Measurements from ENCODE around the gene CORO1C. TPM values are rescaled to one million over a fixed set of nuclear protein-coding genes. Genes with fewer than 3 reads are reported as not detected.

The CORO1C gene
- total RNA-seq, 1 donor from 2014 or later: 380 TPM

DNA sequence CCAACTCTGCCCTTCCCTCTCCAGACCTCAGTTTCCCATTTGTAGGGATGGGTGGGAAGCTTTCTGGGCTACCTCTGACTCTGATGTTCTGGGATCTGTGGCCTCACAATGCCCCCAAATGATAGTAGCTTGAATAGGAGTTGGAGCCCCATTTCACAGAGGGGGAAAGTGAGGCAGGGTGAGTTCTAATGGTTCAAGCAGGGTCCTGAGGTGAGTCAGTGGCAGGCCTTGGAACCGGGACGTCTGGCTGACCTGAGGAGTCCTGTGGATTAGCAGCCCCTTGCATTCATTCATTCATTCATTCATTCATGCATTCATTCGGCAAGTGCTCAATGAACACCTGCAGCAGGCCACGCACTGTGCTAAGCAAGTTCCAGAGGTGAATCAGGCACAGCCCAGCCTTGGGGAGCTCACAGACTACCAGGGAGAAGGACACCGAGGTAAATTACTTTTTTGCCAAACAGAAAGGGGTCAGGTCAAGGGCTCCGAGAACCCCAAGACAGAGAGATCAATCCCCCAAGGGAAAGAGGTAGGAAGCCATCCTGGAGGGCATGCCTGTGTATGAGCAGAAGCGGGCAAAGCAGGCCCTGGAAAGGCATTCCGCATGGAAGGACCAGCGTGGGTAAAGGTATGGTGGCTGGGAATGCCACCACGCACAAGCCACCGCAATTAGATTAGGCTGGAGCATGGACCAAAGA lies 132.6 kb downstream of the CORO1C start:
- no peak overlapping the region for H3K27ac Mint-ChIP-seq (ENCODE audit: unreplicated experiment)

GRCh38 chr12:108597559-108598471 lies 133.5 kb downstream of the CORO1C start, which contains the start of gene TMEM119:
Gene TMEM119, minus strand, starts transcription at chr12:108598084. Its CDS starts 5,701 bp downstream, at chr12:108592383.
- peaks cover 4% of the 10 kb centered on the region for H3K27me3 Mint-ChIP-seq (ENCODE audit: unreplicated experiment)
- no peaks in the 10 kb centered on the region for H3K36me3 Mint-ChIP-seq (ENCODE audit: low read depth, unreplicated experiment)
- no peak for TF ChIP-seq CTCF (IDR thresholded peaks at IDR 0.05; ENCODE audit: unreplicated experiment)
- H3K9me3 Mint-ChIP-seq (ENCODE audit: unreplicated experiment): no peaks in the 10 kb centered on the region
- H3K27ac Mint-ChIP-seq (ENCODE audit: unreplicated experiment): no peak within 1 kb of the TSS
- no peak within 1 kb of the TSS for H3K4me3 Mint-ChIP-seq (ENCODE audit: unreplicated experiment)
- H3K4me1 Mint-ChIP-seq (ENCODE audit: unreplicated experiment): no peaks in the 10 kb centered on the region
- no peak for DNase-seq (ENCODE audit: low spot score)

More for the DNA sequence above, 132.6 kb downstream of the CORO1C start:
- Mint-ChIP-seq H3K4me3 (ENCODE audit: unreplicated experiment) (no peak overlapping the region), H3K36me3 (ENCODE audit: low read depth, unreplicated experiment) (no peaks in the 10 kb centered on the region), H3K27me3 (ENCODE audit: unreplicated experiment) (peaks cover 4% of the 10 kb centered on the region), H3K4me1 (ENCODE audit: unreplicated experiment) (no peaks in the 10 kb centered on the region), H3K9me3 (ENCODE audit: unreplicated experiment) (no peaks in the 10 kb centered on the region)
- no peak for TF ChIP-seq CTCF (IDR thresholded peaks at IDR 0.05; ENCODE audit: unreplicated experiment)
- DNase-seq (ENCODE audit: low spot score): no peak

DNA sequence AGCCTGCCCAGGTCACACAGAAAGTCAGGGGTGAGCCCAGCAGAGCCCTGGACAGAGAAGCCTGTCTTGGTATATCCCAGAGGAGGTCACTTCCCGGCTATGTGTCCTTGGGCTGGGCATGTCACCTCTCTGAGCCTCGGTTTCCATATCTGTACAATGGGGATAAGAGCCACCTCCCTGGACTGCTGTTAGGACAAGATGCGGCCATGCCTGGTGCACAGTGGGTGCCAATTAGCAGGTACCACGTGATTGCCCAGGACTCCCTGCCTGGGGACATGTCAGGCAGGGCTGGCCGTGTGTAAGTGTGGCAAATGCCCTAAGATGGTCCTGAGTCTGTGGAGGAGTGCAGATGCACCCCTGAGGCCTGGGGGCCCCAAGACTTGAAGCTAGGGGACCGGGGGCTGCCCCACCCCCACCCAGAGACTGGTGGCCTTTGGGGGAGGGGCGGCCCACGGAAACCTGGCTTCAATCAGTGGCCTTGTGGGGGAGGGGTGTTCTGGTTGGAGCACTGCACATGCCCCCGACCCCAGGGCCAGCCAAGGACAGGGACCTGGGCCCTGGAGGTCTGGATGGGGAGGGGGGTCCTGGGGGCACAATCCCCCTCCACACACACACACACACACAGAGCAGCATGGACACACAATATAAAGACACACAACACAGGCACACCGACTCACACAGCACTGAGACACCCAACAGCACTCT lies 134.3 kb downstream of the CORO1C start:
- no peak for DNase-seq (ENCODE audit: low spot score)
- Mint-ChIP-seq H3K9me3 (ENCODE audit: unreplicated experiment) (no peaks in the 10 kb centered on the region), H3K27me3 (ENCODE audit: unreplicated experiment) (peaks cover 4% of the 10 kb centered on the region), H3K27ac (ENCODE audit: unreplicated experiment) (no peak overlapping the region), H3K36me3 (ENCODE audit: low read depth, unreplicated experiment) (no peaks in the 10 kb centered on the region), H3K4me3 (ENCODE audit: unreplicated experiment) (no peak overlapping the region), H3K4me1 (ENCODE audit: unreplicated experiment) (no peaks in the 10 kb centered on the region)
- TF ChIP-seq CTCF (IDR thresholded peaks at IDR 0.05; ENCODE audit: unreplicated experiment): no peak

DNA sequence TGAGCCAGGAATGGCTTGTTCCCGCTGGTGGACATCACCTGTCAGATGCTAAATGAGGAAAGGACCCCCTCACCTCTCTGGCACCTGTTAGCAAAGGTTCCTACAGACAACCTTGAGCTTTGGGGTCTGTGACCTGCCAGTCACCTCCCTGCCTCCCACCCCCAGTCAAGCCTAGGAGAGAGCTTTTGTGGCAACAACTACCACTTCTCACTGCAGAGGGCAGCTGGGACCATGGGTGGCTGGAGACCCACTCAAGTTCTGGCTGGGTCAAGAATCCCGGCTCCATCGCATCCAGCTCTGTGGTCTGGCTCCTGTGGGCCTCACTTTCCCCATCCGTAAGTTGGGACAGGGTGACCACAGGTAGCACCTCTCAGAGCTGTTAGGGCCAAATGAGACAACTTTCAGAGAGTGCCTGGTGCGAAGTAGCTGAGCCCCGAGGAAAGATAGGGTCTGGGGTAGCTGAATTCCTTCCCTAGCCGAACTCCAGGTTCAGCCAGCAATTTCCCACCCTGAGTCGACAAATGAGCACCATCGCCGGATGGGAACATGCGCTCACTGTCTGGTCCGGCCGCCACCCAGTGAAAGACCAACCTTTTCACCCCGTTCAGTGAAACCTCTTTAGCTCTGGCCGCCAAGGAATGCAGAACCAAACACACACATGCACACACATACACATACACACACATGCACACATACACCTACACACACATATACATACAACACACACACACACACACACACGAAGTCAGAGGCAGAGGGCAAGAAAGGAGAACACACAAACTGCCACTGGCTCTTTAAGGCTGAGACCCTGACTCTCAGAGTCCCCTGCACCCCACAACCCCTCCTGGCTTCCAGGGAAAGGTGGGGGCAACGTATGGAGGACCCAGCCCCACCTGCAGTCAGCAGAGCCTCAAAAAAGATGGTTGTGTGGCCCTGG lies 135.3 kb downstream of the CORO1C start:
- H3K36me3 Mint-ChIP-seq (ENCODE audit: low read depth, unreplicated experiment): no peaks in the 10 kb centered on the region
- H3K4me3 Mint-ChIP-seq (ENCODE audit: unreplicated experiment): no peak overlapping the region
- peaks cover under 1% of the 10 kb centered on the region for H3K4me1 Mint-ChIP-seq (ENCODE audit: unreplicated experiment)
- peaks cover 6% of the 10 kb centered on the region for H3K27me3 Mint-ChIP-seq (ENCODE audit: unreplicated experiment)
- no peak overlapping the region for H3K27ac Mint-ChIP-seq (ENCODE audit: unreplicated experiment)
- TF ChIP-seq CTCF (IDR thresholded peaks at IDR 0.05; ENCODE audit: unreplicated experiment): no peak
- DNase-seq (ENCODE audit: low spot score): no peak
- H3K9me3 Mint-ChIP-seq (ENCODE audit: unreplicated experiment): no peaks in the 10 kb centered on the region

Small RNAs within 50 kb of the gene (microRNA-seq; reads per million reads assigned to microRNA genes)
- gene MIR4496 (ENCODE audit: unreplicated experiment): not detected

Other genes starting within 250 kb of the CORO1C start
- gene FICD, start 216.2 kb downstream of the CORO1C start, total RNA-seq (ENCODE audit: unreplicated experiment): 5.5 TPM
- gene SART3, start 170.3 kb downstream of the CORO1C start, total RNA-seq (ENCODE audit: unreplicated experiment): 67.8 TPM
- gene ISCU, start 168.9 kb downstream of the CORO1C start, total RNA-seq (ENCODE audit: unreplicated experiment): 67.8 TPM
- gene TMEM119, start 133.4 kb downstream of the CORO1C start, total RNA-seq (ENCODE audit: unreplicated experiment): 0.36 TPM
- gene SELPLG, start 97.6 kb downstream of the CORO1C start, total RNA-seq (ENCODE audit: unreplicated experiment): 1.6 TPM
- 67.5 TPM for gene SSH1, start 126.1 kb upstream of the CORO1C start, total RNA-seq (ENCODE audit: unreplicated experiment)
- gene DAO, start 148.6 kb upstream of the CORO1C start, total RNA-seq (ENCODE audit: unreplicated experiment): 0.41 TPM